ENCODE measurements around the gene SAMMSON.

Gene SAMMSON

DNA sequence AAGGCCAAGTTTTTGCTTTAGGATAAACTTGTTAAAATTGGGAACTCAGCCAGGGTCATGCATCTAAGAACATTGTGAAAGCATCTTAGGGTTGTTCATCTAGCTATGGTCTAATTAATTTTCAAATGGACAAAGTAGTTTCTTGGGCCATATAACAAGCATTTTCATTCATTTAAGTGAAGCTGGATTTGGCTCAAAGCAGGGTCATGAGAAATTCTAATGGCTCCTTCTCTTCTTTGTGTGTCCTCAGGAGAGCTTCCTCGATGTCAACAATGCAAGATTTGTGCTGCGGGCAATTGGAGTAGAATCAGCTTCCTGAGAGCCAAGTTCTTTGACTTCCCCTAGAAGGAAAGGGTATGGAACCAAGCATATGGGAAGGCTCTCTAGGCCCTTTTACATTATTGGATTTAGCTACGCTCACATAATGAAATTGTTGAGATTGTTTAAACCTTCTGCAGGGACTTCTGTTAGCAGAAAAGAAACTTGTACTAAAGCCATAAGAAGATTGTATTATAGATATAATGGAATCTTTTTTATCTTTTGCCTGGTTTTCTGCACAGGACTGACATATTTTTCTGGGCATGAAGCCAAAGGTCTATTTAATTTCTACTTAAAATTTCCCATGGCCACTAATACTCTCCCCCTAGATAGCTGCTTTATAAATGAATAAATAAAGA is 1.8 kb upstream of the SAMMSON start:
- Histone ChIP-seq H3K4me2 (ENCODE audit: low read length) (no peak overlapping the region), H3K36me3 (ENCODE audit: control insufficient read depth, low read length) (no peaks in the 10 kb centered on the region), H3K4me1 (ENCODE audit: control insufficient read depth, low read length) (no peaks in the 10 kb centered on the region), H3K27me3 (ENCODE audit: control insufficient read depth, low read length) (no peaks in the 10 kb centered on the region), H3F3A (ENCODE audit: control insufficient read depth, insufficient read depth) (no peaks in the 10 kb centered on the region), H3K4me3 (ENCODE audit: low read length) (no peak overlapping the region), H3K9me3 (ENCODE audit: control insufficient read depth, insufficient read depth, low read length) (no peaks in the 10 kb centered on the region), H3K9me2 (replicated peaks; ENCODE audit: control insufficient read depth, low read length) (no peaks in the 10 kb centered on the region), H3K79me2 (ENCODE audit: control insufficient read depth, low read length) (no peaks in the 10 kb centered on the region), H4K20me1 (ENCODE audit: control insufficient read depth, insufficient read depth, low read depth, low read length) (no peaks in the 10 kb centered on the region), H3K27ac (ENCODE audit: low read depth, low read length) (no peak overlapping the region)
- TF ChIP-seq EZH2phosphoT487 (IDR thresholded peaks at IDR 0.05; ENCODE audit: borderline replicate concordance, low read length) = no peak
- TF ChIP-seq, protein P1, sequence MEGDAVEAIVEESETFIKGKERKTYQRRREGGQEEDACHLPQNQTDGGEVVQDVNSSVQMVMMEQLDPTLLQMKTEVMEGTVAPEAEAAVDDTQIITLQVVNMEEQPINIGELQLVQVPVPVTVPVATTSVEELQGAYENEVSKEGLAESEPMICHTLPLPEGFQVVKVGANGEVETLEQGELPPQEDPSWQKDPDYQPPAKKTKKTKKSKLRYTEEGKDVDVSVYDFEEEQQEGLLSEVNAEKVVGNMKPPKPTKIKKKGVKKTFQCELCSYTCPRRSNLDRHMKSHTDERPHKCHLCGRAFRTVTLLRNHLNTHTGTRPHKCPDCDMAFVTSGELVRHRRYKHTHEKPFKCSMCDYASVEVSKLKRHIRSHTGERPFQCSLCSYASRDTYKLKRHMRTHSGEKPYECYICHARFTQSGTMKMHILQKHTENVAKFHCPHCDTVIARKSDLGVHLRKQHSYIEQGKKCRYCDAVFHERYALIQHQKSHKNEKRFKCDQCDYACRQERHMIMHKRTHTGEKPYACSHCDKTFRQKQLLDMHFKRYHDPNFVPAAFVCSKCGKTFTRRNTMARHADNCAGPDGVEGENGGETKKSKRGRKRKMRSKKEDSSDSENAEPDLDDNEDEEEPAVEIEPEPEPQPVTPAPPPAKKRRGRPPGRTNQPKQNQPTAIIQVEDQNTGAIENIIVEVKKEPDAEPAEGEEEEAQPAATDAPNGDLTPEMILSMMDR (IDR thresholded peaks at IDR 0.05; ENCODE audit: low read depth, low read length, poor library complexity, severe bottlenecking) = no peak

DNA sequence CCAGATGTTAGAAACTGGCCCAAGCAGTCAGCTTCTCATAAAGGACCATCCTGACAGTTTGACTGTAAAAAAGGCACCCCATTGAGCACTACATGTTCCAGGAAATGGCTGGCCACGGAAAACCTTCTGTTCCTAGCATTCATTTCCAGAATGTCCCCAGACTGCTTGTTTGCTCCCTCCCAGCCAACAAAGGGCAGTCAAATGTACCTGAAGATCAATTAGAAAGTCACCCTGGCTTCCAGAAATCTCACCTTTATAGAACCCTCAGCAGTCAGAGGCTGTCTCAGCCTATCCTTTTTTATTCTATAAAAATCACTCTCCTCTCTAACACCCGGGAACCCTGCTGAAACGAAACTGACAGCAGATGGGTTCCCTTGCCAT is 784 bp upstream of the SAMMSON start:
- Histone ChIP-seq H3K9me2 (replicated peaks; ENCODE audit: control insufficient read depth, low read length) (no peaks in the 10 kb centered on the region), H3K4me3 (ENCODE audit: low read length) (no peak overlapping the region), H3K79me2 (ENCODE audit: control insufficient read depth, low read length) (no peaks in the 10 kb centered on the region), H3K4me1 (ENCODE audit: control insufficient read depth, low read length) (no peaks in the 10 kb centered on the region), H3F3A (ENCODE audit: control insufficient read depth, insufficient read depth) (no peaks in the 10 kb centered on the region), H3K36me3 (ENCODE audit: control insufficient read depth, low read length) (no peaks in the 10 kb centered on the region), H3K4me2 (ENCODE audit: low read length) (no peak overlapping the region), H3K9me3 (ENCODE audit: control insufficient read depth, insufficient read depth, low read length) (no peaks in the 10 kb centered on the region), H4K20me1 (ENCODE audit: control insufficient read depth, insufficient read depth, low read depth, low read length) (no peaks in the 10 kb centered on the region), H3K27ac (ENCODE audit: low read depth, low read length) (no peak overlapping the region), H3K27me3 (ENCODE audit: control insufficient read depth, low read length) (no peaks in the 10 kb centered on the region)
- TF ChIP-seq, protein P1 (IDR thresholded peaks at IDR 0.05; ENCODE audit: low read depth, low read length, poor library complexity, severe bottlenecking) = no peak
- TF ChIP-seq EZH2phosphoT487 (IDR thresholded peaks at IDR 0.05; ENCODE audit: borderline replicate concordance, low read length) = no peak

DNA sequence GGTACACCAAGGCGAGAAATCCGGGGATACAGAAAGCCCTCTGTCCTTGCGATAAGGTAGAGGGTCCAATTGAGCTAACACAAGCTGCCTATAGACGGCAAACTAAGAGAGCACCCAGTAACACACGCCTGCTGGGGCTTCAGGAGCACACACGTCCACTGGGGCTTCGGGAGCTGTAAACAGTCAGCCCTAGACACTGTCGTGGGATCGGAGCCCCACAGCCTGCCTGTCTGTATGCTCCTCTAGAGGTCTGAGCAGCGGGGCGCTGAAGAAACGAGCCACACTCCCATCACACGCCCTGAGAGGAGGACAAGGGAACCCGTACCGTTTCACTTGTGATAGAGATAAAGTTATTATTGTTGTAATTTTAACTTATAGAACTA is 486 bp downstream of the SAMMSON start:
- H3K27me3 ChIP-seq (ENCODE audit: control insufficient read depth, low read length) = no peaks in the 10 kb centered on the region

More for the DNA sequence above, 486 bp downstream of the SAMMSON start:
- H3K36me3 ChIP-seq (ENCODE audit: control insufficient read depth, low read length) = no peaks in the 10 kb centered on the region
- H3K4me2 ChIP-seq (ENCODE audit: low read length) = no peak overlapping the region
- H3F3A ChIP-seq (ENCODE audit: control insufficient read depth, insufficient read depth) = no peaks in the 10 kb centered on the region
- no peaks in the 10 kb centered on the region for H3K4me1 ChIP-seq (ENCODE audit: control insufficient read depth, low read length)
- no peak overlapping the region for H3K4me3 ChIP-seq (ENCODE audit: low read length)
- no peaks in the 10 kb centered on the region for H3K79me2 ChIP-seq (ENCODE audit: control insufficient read depth, low read length)
- H3K9me2 ChIP-seq (replicated peaks; ENCODE audit: control insufficient read depth, low read length) = no peaks in the 10 kb centered on the region
- H3K9me3 ChIP-seq (ENCODE audit: control insufficient read depth, insufficient read depth, low read length) = no peaks in the 10 kb centered on the region
- TF ChIP-seq, protein P1 (IDR thresholded peaks at IDR 0.05; ENCODE audit: low read depth, low read length, poor library complexity, severe bottlenecking) = no peak
- TF ChIP-seq EZH2phosphoT487 (IDR thresholded peaks at IDR 0.05; ENCODE audit: borderline replicate concordance, low read length) = no peak
- no peaks in the 10 kb centered on the region for H4K20me1 ChIP-seq (ENCODE audit: control insufficient read depth, insufficient read depth, low read depth, low read length)
- no peak overlapping the region for H3K27ac ChIP-seq (ENCODE audit: low read depth, low read length)
